Body of pancreas (tissue), 4 donors: ENCODE measurements around the gene SYN1. TPM values are rescaled to one million over a fixed set of nuclear protein-coding genes. Genes with fewer than 3 reads are reported as not detected.

Experiments used
- ATAC-seq: fragments of 150-250 bp; one replicate; pipeline ENCODE4 v1.9.1; 2016
- DNase-seq, 4 donors: peaks; one replicate each; pipeline ENCODE4 v3.0.0-alpha.2; 2019
- H3K27ac ChIP-seq, 4 donors: fragments of 200-600 bp; sonication (generic); 1 replicate in 3 of 4; 2 replicates in 1 of 4; pipeline versions ENCODE4 v1.5.1 to v1.6.1; 2016 to 2019; ENCODE audit warnings: mild to moderate bottlenecking in 1 of 4, mixed read lengths in 1 of 4, moderate library complexity in 1 of 4
- H3K27me3 ChIP-seq, 2 donors: fragments of 200-600 bp; sonication (generic); one replicate each; pipeline ENCODE4 v1.6.0; 2016; ENCODE audit warnings: mild to moderate bottlenecking in 1 of 2
- H3K36me3 ChIP-seq, 2 donors: fragments of 200-600 bp; sonication (generic); replicated peaks in 1 of 2; 2 replicates each; pipeline ENCODE4 v1.5.1; 2016; ENCODE audit warnings: low read depth in 2 of 2; ENCODE audit not compliant: insufficient read depth in 1 of 2
- H3K4me1 ChIP-seq: fragments of 200-600 bp; sonication (generic); one replicate; pipeline ENCODE4 v1.6.0; 2016
- H3K4me3 ChIP-seq, 2 donors: fragments of 200-600 bp; sonication (generic); 1 replicate in 1 of 2; 2 replicates in 1 of 2; pipeline ENCODE4 v1.5.1; 2016 to 2019
- H3K9me3 ChIP-seq, 3 donors: fragments of 200-600 bp; sonication (generic); 1 replicate in 2 of 3; 2 replicates in 1 of 3; pipeline ENCODE4 v1.5.1; 2016
- CTCF ChIP-seq, 7 experiments: fragments of 450-650 bp in 4 of 7; fragments of 200-600 bp in 3 of 7; sonication (generic) in 3 of 7; IDR thresholded peaks; one replicate each; pipeline ENCODE4 v1.5.1; 2016 to 2019; ENCODE audit warnings: antibody characterized with exemption in 7 of 7
- POLR2A ChIP-seq, 3 donors: fragments of 450-650 bp; IDR thresholded peaks; one replicate each; pipeline ENCODE4 v1.6.1; 2016; ENCODE audit warnings: antibody characterized with exemption in 3 of 3, mild to moderate bottlenecking in 2 of 3
- WGBS, 2 donors: methylation state at CpG; one replicate each; pipeline ENCODE4 v1.1.5; 2017; 5-methylcytosine and 5-hydroxymethylcytosine counted together
- intact Hi-C: fragments of 100-400 bp; cut with DNase I; formaldehyde crosslinking; loops from one replicate; pipeline ENCODE4 v1.15.1; 2023
- total RNA-seq, 2 donors: library from RNA; depleted of rRNA; stranded (reverse); fragments of >200 nt; gene quantifications; one replicate each; pipeline ENCODE4 v1.1.0, GENCODE V29; 2016

The SYN1 gene
- total RNA-seq, 2 donors from 2014 or later = 0.26 to 4.0 TPM

- TF ChIP-seq CTCF (IDR thresholded peaks at IDR 0.05) (no peak), POLR2A (IDR thresholded peaks at IDR 0.05) (no peak)
- Histone ChIP-seq H3K9me3 (no peaks in the 10 kb centered on the region), H3K27ac (no peak overlapping the region), H3K36me3 (no peaks in the 10 kb centered on the region), H3K4me3 (no peak overlapping the region), H3K4me1 (no peaks in the 10 kb centered on the region), H3K27me3 (no peaks in the 10 kb centered on the region)
- DNase-seq (no peak), ATAC-seq (no peak)
- WGBS, 2 donors = 53 to 81% methylated on average over 3 to 13 of the region's 16 CpGs
- intact Hi-C loops = no loop called here
These were observed 31.5 kb downstream of the SYN1 start for GRCh38 chrX:47587906-47588735.

DNA sequence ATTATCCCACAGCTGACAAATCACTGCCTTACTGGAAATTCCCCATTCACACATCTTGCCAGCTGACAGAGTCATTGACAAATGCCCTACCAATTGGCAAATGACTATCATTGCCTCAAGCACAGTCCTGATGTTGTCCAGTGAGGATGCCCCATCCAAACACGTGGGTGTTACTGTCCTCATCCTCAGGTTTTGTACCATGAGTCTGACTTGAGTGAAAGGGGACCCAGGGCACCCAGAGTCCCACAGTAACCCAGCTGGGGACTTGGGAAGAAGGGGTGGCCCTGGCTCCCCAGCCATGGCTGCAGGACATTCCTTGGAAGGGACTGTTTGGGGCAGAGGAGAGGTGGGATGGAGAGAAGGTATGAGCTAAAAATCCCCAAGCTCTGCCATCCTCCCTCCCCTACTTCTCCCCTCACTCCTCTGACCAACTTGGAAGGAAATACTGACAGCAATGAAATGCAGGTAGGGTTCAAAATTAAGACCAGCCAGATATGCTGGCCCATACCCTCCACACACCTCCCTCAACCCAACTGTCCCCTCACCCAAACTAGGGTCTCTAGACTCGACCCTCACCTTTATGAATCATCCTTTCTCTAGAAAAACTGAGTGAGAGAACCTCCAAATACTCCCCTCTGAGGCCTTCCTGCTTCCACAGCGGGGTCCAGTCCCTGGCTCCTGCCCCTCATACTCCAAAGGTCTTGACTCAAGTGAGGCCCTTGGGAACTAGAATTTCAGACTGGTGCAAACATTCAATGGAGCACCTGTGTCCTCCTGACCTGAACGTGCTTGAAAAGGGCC, 32.4 kb downstream of the SYN1 start:
- intact Hi-C loops = no loop called here
- no peaks in the 10 kb centered on the region for H3K36me3 ChIP-seq
- H3K27ac ChIP-seq = no peak overlapping the region
- no peak for ATAC-seq
- DNase-seq = no peak
- no peaks in the 10 kb centered on the region for H3K27me3 ChIP-seq
- TF ChIP-seq POLR2A (IDR thresholded peaks at IDR 0.05) (no peak), CTCF (IDR thresholded peaks at IDR 0.05) (no peak)
- H3K4me1 ChIP-seq = no peaks in the 10 kb centered on the region
- no peaks in the 10 kb centered on the region for H3K9me3 ChIP-seq
- 17 to 55% methylated on average over 1 to 4 of the region's 4 CpGs for WGBS, 2 donors
- H3K4me3 ChIP-seq = no peak overlapping the region

- no peaks in the 10 kb centered on the region for H3K4me1 ChIP-seq
- no peak overlapping the region for H3K27ac ChIP-seq
- TF ChIP-seq POLR2A (IDR thresholded peaks at IDR 0.05) = no peak
- no peak for TF ChIP-seq CTCF (IDR thresholded peaks at IDR 0.05)
- 52 to 60% methylated on average over 3 to 7 of the region's 11 CpGs for WGBS, 2 donors
- DNase-seq (no peak), ATAC-seq (no peak)
- H3K27me3 ChIP-seq = no peaks in the 10 kb centered on the region
- no peaks in the 10 kb centered on the region for H3K36me3 ChIP-seq
- no peaks in the 10 kb centered on the region for H3K9me3 ChIP-seq
- intact Hi-C loops = no loop called here
- H3K4me3 ChIP-seq = no peak overlapping the region
These were observed 33.4 kb downstream of the SYN1 start for GRCh38 chrX:47586043-47586787.

DNA sequence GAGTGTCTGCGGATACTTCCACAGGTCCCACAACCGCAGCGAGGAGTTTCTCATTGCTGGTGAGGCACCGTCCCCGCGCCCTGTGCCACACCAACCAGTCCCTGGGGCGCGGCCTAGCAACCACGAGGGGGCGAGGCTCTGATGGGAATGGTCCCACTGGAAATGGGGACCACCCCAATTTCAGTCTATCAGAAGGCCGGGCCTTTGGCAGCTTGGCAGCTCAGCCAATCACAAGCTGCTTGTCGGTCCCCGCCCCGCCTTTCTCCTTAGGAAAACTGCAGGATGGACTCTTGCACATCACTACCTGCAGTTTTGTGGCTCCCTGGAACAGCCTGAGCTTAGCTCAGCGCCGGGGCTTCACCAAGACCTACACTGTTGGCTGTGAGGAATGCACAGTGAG, 34.4 kb downstream of the SYN1 start:
- no peaks in the 10 kb centered on the region for H3K36me3 ChIP-seq
- intact Hi-C loops = no loop called here
- H3K4me1 ChIP-seq = no peaks in the 10 kb centered on the region
- DNase-seq (no peak), ATAC-seq (no peak)
- H3K27me3 ChIP-seq = no peaks in the 10 kb centered on the region
- TF ChIP-seq POLR2A (IDR thresholded peaks at IDR 0.05) (no peak), CTCF (IDR thresholded peaks at IDR 0.05) (no peak)
- WGBS, 2 donors = 70 to 90% methylated on average over 2 to 6 of the region's 16 CpGs
- H3K4me3 ChIP-seq = no peak overlapping the region
- no peak overlapping the region for H3K27ac ChIP-seq
- H3K9me3 ChIP-seq = no peaks in the 10 kb centered on the region
